Measurements from ENCODE around the gene FAM3A.

Gene FAM3A

DNA sequence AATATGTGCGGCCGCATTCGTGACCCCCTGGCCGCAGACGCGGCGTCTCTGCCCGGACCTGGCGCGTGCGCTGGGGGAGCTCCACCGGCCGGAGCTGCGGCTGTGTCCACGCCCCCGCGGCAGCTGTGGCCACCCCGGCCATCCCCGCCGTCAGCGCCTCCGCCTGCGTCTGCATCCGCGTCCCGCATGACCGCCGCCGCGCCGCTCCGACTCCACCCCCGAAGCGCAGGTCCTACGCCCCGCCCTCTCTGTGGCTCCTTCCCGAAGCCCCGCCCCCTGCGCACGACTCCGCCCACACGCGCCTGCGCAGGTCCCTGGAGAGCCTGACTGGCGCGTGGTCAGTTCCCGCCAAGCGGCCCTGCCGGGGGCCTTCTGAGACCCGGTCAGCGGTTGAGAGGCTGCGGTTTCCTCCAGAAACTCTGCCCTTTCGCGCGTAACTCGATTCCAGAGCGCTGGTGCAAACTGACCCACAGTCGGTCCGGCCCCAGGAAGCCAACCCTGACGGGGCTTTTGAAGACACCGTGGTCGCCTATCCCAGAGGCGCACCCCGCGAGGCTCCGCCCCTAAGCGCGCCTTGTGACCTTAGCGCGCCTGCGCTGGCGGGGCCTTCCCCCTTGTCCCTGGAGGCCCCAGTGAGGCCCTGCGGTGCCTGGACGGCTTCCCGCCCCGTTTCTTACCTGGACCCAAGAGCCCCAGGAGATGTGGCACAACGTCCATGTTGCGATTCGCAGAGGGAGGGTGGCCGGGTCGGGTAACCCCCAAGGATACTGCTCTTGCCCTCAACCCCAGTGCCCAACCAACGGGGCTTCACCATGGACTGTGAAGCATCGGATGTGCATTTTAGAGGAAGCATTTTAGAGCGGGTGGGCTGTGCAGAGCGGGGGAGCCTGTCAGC lies 37.1 kb downstream of the FAM3A start, which contains the start of gene LAGE3:
Gene LAGE3, minus strand, starts transcription at position 554 of the 895 bp plus-strand sequence. Its CDS starts 366 bp downstream, at position 188.
- H3K27ac ChIP-seq (ENCODE audit: low read length): peak within 1 kb of the TSS; percentile 87

DNA sequence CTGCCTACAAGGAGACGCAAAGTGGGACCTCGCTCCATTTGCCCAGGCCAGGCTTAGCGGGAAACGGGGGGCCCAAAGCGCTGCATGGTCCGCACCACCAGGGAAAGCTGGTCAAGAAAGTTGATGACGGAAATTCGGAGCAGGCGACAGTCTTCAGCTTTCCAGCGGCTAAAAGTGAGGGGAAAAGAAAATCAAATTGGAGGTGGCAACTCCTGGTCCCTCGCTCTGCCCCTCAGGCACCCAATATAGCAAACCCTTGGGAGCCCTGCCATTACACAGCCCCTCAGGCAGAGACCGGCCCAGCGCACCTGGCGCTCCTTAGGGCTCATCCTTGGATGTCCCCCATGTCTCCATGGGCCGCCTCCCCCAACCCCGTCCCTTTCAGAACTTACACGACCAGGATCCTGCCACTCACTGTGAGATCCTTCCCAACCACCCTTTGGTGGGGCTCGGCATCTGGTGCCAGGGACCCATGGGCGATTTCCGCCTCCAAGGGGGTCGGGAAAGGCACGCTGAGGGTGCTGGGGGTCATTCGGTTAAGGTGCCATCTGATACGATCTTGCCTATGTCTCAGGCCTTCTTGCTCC lies 38.0 kb downstream of the FAM3A start:
- no peaks in the 10 kb centered on the region for H3K4me1 ChIP-seq (ENCODE audit: low read length)
- no peaks in the 10 kb centered on the region for H3F3A ChIP-seq (ENCODE audit: insufficient read depth, low read length)
- no peak overlapping the region for H2AFZ ChIP-seq (ENCODE audit: low read length)
- H3K27me3 ChIP-seq (replicated peaks; ENCODE audit: insufficient read depth, low read length): no peaks in the 10 kb centered on the region
- H3K4me2 ChIP-seq (ENCODE audit: low read depth, low read length): peak overlapping the region; percentile 60; the same call in 1 of the 2 replicates
- H3K36me3 ChIP-seq (replicated peaks; ENCODE audit: insufficient read depth, low read length): no peaks in the 10 kb centered on the region
- DNase-seq: no peak
- TF ChIP-seq EZH2phosphoT487 (IDR thresholded peaks at IDR 0.05; ENCODE audit: low read length) (no peak), EZH2 (optimal IDR thresholded peaks at IDR 0.05; ENCODE audit: low read depth, low read length) (no peak)
- TF ChIP-seq, protein P1, sequence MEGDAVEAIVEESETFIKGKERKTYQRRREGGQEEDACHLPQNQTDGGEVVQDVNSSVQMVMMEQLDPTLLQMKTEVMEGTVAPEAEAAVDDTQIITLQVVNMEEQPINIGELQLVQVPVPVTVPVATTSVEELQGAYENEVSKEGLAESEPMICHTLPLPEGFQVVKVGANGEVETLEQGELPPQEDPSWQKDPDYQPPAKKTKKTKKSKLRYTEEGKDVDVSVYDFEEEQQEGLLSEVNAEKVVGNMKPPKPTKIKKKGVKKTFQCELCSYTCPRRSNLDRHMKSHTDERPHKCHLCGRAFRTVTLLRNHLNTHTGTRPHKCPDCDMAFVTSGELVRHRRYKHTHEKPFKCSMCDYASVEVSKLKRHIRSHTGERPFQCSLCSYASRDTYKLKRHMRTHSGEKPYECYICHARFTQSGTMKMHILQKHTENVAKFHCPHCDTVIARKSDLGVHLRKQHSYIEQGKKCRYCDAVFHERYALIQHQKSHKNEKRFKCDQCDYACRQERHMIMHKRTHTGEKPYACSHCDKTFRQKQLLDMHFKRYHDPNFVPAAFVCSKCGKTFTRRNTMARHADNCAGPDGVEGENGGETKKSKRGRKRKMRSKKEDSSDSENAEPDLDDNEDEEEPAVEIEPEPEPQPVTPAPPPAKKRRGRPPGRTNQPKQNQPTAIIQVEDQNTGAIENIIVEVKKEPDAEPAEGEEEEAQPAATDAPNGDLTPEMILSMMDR (IDR thresholded peaks at IDR 0.05; ENCODE audit: low read length): no peak
- H3K9me2 ChIP-seq (replicated peaks; ENCODE audit: insufficient read depth, low read length): no peaks in the 10 kb centered on the region
- H3K4me3 ChIP-seq (ENCODE audit: low read length): peak overlapping the region; percentile 47
- H3K79me2 ChIP-seq (ENCODE audit: low read length): no peaks in the 10 kb centered on the region
- no peaks in the 10 kb centered on the region for H4K20me1 ChIP-seq (ENCODE audit: insufficient read depth, low read length)
- peak overlapping the region; percentile 61; the same call in 1 of the 2 replicates for H3K9ac ChIP-seq (ENCODE audit: low read length)
- no peak overlapping the region for H3K27ac ChIP-seq (ENCODE audit: low read length)
- H3K9me3 ChIP-seq (replicated peaks; ENCODE audit: insufficient read depth, low read length): no peaks in the 10 kb centered on the region

More for the DNA sequence above, 37.1 kb downstream of the FAM3A start, which contains the start of gene LAGE3:
- no peaks in the 10 kb centered on the region for H4K20me1 ChIP-seq (ENCODE audit: insufficient read depth, low read length)
- H3K4me1 ChIP-seq (ENCODE audit: low read length): no peaks in the 10 kb centered on the region
- H3F3A ChIP-seq (ENCODE audit: insufficient read depth, low read length): no peaks in the 10 kb centered on the region
- H3K4me3 ChIP-seq (ENCODE audit: low read length): peak within 1 kb of the TSS; percentile 47
- no peaks in the 10 kb centered on the region for H3K79me2 ChIP-seq (ENCODE audit: low read length)
- H3K9me2 ChIP-seq (replicated peaks; ENCODE audit: insufficient read depth, low read length): no peaks in the 10 kb centered on the region
- peak within 1 kb of the TSS; percentile 81 for H3K4me2 ChIP-seq (ENCODE audit: low read depth, low read length)
- H3K27me3 ChIP-seq (replicated peaks; ENCODE audit: insufficient read depth, low read length): no peaks in the 10 kb centered on the region
- TF ChIP-seq, protein P1 (IDR thresholded peaks at IDR 0.05; ENCODE audit: low read length): no peak
- no peak for TF ChIP-seq EZH2phosphoT487 (IDR thresholded peaks at IDR 0.05; ENCODE audit: low read length)
- TF ChIP-seq EZH2 (optimal IDR thresholded peaks at IDR 0.05; ENCODE audit: low read depth, low read length): no peak
- H3K36me3 ChIP-seq (replicated peaks; ENCODE audit: insufficient read depth, low read length): no peaks in the 10 kb centered on the region
- no peaks in the 10 kb centered on the region for H3K9me3 ChIP-seq (replicated peaks; ENCODE audit: insufficient read depth, low read length)
- peak within 1 kb of the TSS; percentile 61 for H3K9ac ChIP-seq (ENCODE audit: low read length)
- H2AFZ ChIP-seq (ENCODE audit: low read length): peak within 1 kb of the TSS; percentile 72
- peak; percentile 87 for DNase-seq

DNA sequence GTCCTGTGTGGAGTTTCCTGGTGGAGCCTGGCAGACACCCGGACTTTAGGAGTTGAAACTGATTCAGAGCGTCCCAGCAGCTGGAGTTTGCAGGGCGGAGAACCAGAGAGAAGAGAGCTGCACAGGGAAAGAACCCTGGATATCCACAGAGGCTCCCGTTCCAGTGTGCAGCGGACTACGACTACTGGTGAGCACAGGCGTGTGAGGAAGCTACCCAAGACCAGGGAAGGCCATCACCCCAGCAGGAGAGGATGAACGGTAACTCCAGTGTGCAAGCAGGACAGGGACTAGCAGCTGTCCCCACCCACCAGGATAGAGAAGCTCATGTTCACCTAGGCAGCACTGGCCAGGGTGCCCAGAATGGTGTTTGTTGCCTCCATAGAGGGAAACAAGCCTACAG lies 39.2 kb downstream of the FAM3A start:
- Histone ChIP-seq H4K20me1 (ENCODE audit: insufficient read depth, low read length) (no peaks in the 10 kb centered on the region), H3K4me1 (ENCODE audit: low read length) (no peaks in the 10 kb centered on the region), H3K4me2 (ENCODE audit: low read depth, low read length) (no peak overlapping the region), H3K9me3 (replicated peaks; ENCODE audit: insufficient read depth, low read length) (no peaks in the 10 kb centered on the region), H3K4me3 (ENCODE audit: low read length) (no peak overlapping the region), H3K79me2 (ENCODE audit: low read length) (no peaks in the 10 kb centered on the region), H3K9ac (ENCODE audit: low read length) (no peak overlapping the region), H3K27me3 (replicated peaks; ENCODE audit: insufficient read depth, low read length) (no peaks in the 10 kb centered on the region), H3K9me2 (replicated peaks; ENCODE audit: insufficient read depth, low read length) (no peaks in the 10 kb centered on the region), H3K27ac (ENCODE audit: low read length) (no peak overlapping the region), H3F3A (ENCODE audit: insufficient read depth, low read length) (no peaks in the 10 kb centered on the region), H3K36me3 (replicated peaks; ENCODE audit: insufficient read depth, low read length) (no peaks in the 10 kb centered on the region), H2AFZ (ENCODE audit: low read length) (no peak overlapping the region)
- DNase-seq: no peak
- no peak for TF ChIP-seq EZH2phosphoT487 (IDR thresholded peaks at IDR 0.05; ENCODE audit: low read length)
- no peak for TF ChIP-seq EZH2 (optimal IDR thresholded peaks at IDR 0.05; ENCODE audit: low read depth, low read length)
- TF ChIP-seq, protein P1 (IDR thresholded peaks at IDR 0.05; ENCODE audit: low read length): no peak

Measured in MM.1S (cell line).